SHP77 (cell line): Measurements from ENCODE around the gene KCNH5.
"Not testable (repeated sequence)": the region's sequence is repeated elsewhere in the genome, so short reads cannot be mapped to it uniquely, and the experiment has no call there.

Experiments
- DNase-seq, 2 experiments: peaks; one replicate each; lab custom pipeline; 2025; lab: John Stamatoyannopoulos, UW

The KCNH5 gene

DNA sequence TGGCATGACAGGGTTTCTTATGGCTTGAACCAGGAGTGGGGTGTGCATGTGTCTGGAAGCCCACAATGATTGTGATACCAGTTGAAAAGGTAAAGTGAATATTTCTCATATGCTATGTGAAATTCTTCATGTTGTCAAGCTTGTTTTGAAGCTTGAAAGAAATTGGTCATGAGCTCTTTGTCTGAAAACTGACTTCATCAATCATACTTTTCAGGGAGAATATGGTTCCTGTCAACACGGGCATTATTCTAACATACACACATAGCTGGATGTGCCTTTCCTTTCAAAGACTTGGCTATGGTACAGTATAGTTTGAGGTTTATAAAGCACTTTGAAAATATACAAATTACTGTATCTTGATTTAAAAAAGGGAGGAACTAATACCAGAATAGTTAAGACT, 158.8 kb downstream of the KCNH5 start:
- no peak for DNase-seq

DNA sequence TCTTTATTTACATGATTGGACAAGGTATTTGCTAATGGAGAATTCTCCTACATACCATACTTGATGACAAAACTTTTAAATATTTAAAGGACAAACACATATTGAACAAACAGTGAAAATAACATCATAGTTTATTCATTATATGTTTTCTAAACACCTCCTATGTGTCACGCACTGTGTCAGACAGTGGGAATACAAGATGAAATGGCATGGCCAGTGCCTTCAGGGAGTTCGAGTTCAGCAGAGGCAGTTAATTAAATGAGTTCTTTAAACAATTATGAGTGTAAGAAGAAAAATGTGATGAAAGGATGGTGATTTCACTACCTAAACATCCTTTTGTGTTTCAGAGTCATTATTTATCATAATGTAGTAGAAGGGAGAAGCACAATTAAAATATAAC, 159.8 kb downstream of the KCNH5 start:
- no peak for DNase-seq

DNA sequence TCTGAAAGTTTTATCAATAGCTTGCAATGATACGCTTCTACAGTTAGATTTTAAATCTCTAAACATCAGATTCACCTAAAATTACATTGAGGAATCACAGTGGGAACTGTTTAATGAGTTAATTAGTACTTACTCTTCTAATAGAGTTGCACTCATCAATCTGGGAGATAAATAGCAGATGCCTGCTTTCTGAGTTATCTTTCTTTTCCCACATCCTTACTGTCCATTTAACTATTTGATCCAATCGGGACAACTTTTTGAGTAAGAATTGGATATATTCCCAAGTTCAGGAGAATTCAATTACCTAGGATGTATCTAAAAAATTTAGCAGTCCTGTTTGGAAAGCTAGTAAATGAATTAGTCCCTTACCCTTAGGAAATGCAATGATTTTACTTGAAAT, 162.3 kb downstream of the KCNH5 start:
- DNase-seq, result no peak

DNA sequence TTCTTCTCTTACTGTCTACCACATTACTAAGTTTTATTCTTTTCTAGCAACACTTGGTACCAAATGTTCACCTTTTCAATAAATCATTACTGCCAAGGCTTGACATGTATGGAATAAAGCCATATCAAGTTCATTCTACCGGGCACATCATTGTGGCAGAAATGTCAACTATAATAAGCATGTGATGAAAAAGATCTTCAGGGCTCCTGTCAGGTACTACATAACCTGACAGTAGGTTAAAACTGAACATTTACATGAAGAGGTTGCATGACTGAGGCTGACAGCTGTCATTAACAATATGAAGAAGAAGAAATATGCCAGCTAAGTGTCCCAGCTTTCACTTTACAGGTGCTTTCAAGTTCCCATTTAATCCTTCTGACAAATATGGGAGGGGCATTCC, 178.9 kb downstream of the KCNH5 start:
- no peak for DNase-seq

DNA sequence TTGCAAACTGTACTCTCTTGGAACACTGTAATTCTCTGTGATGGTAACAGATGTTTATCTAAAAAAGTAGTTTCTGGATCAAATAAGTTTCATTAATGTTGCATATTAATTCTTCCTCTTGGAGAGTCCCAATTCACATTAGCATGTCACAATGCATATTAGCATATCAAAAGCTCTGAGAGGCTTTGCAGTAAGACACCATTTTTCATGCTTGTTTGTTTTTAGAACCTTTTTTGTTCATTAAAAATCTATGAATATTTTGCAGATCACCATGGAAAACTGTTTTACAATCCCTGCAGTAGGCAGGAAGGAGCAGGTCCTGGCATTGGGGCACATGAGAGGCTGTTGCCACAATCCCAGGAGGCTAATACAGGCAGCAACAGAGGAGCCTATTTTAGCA, 180.7 kb downstream of the KCNH5 start:
- DNase-seq, result no peak

DNA sequence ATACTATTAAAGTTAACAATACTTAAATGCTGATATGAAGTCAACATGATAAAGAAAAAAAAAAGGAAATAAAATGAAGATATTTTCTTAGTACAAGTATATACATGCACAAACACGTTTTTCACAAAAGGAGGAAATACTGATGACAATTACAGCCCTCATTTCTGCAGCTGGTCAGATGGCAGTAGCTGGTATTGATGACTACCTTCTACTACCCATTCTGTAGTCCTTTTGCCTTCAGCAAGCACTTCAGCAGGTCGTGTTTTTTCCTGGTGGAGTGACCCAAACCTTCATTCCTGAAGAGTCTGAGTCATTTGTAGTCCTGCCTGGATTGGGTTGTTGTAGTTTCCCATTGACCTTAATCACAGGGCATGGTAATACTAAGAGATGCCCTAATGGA, 187.2 kb downstream of the KCNH5 start:
- not testable (repeated sequence) for DNase-seq

DNA sequence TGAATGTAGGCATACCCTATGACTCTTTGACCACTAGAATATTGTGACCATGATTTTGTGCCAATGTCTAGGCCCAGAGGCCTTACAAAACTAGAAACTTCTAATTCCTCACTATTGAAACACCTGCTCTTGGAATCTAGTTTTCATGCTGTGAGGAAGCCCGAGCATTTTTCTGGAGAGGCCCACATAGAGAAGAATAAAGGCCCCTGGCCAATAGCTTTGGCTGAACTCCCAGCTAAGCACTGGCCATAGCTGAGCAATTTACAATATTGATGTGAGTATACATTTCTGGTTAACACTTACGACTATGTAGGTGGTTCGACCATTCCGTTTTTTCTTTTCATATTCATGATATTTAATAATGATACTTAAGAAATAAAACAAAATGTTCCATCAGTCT, 190.3 kb downstream of the KCNH5 start:
- no peak for DNase-seq

DNA sequence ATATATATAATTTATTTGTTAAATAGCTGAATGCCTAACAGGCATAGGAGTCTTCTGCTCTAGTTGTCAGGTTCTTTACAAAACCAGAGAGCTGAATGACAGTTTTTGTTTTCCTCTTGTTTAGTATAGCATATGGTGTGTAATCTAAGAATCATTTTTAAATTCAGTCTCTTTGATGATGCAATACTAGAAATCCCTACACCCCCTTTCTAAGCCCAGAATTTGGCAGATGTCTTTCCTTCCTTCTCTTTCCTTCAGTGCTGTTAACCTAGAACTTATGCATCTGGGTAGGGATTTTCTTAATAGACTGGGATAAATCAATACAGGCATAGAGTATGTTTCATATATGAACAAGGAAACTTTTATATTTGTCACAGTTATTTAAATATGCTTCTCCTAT, 198.1 kb downstream of the KCNH5 start:
- no peak for DNase-seq

DNA sequence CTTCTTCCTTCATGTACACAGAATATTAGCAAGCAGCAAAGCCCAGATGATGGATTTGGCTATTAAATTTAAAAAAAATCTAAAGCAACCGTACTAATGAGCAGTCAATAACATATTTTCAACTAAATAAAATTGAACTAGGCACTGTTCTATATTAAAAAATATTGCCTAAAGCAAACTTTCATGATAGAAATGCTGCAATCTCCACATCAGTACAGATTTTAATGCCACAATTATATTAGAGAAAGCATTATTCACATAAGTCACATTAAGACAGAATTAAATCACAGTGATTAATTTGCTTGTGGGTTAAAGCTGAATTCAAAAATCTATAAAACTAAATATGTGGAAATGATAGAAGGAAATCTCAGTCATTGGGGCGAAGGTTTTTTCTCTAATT, 200.7 kb downstream of the KCNH5 start:
- no peak for DNase-seq

DNA sequence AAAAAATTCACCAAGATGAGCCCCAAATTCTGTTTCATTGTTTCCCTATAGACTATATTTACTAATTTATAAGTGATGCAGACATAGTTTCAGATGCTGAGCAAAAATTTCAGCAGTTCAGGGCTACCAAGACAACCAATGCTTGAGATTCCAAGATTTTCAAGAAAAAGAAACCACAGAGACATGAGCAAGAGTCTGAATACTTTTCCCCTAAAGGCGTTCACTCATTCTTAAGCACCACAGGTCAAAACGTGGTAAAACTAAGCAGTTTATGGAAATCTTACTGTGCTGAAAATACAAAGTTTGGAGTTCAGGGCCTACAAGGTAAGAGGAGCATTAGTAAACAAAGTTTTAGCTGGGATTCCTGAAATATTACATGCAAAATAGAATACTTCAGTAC, 221.2 kb downstream of the KCNH5 start:
- DNase-seq, result no peak

DNA sequence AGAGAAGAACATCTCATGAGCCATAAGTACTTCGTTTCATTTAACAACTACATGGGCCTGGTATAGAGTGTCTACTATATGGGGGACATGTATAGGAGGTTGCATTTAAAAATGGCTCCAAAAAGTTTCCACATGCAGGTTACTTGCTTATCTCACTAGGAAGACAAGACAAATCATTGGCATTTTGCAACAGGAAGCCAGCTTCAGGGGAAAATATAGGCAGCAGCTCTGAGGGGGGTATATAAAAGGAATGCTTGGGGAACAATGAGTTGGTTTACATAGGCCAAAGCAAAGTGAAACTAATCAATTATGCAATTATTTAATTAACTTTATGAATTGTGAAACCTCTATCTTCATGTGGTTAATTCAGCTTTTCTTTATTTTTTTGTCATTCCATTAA, 225.3 kb downstream of the KCNH5 start:
- no peak for DNase-seq

DNA sequence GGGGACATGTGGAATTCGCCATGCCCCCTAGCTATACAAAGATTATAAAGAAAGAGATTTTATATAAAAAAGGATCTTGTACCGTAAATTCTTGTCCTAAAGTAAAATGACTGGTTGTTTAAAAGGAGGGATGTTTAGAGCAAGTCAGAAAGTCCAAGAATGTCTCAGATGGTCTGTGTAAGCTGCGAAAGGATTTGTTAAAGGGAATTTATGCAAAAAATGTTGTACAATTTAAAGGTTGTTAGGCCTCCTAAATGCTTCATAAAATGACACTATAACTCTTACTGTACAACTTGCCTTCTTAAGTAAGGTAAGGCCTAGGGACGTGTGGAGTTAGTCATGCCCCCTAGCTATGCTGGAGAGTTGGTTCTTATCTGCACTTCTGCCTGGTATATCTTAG, 237.6 kb downstream of the KCNH5 start:
- DNase-seq, result no peak

DNA sequence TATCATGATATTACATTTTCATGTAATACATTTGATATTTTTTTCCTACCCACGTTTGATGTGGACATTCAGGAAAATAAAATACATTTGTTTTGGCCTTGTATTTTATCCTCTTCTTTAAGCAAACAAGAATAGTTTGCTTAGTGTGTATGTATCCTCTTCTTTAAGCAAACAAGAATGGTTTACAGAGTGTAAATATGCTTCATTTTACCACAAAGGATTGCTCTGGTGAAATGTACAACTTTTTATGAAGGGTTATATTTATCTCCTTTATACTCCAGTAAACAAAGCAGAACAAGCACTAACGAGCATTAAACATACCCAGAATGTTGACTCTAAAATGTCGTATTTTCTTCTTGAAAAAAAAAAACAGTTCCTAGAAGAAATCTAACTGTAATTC, 244.7 kb downstream of the KCNH5 start:
- peak in 1 of 2 experiments; percentile 6 for DNase-seq

DNA sequence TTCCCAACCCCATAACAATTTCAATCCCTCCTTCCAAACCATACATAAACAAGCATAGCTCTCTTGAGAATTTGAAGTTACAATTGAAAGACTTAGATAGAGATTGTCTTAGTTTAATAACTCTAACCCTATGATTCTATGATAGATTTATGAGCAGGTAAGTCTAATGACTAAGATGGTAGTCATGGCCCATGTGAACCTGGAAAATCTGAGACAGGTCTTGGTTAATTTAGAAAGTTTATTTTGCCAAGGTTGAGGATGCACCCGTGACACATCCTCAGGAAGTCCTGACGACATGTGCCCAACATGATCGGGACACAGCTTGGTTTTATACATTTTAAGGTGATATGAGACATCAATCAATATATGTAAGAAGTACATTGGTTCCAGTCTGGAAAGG, 248.8 kb downstream of the KCNH5 start:
- DNase-seq, result no peak

DNA sequence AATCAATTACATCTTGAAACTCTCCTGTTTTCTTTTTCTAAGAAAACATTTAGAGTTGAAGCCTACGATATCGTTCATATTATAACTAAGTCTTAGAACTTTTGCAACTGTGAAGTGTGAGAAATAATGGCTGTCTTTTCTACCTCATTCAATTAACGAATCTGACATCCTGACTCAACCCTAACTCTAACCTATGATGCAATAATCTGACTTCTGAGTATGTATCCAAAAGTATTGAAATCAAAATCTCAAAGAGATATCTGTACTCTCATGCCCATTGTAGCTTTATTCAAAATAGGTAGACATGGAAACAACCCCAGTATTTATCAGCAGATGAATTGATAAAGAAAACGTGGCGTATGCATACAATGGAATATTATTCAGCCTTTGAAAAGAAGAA, 252.7 kb downstream of the KCNH5 start:
- DNase-seq, result no peak

DNA sequence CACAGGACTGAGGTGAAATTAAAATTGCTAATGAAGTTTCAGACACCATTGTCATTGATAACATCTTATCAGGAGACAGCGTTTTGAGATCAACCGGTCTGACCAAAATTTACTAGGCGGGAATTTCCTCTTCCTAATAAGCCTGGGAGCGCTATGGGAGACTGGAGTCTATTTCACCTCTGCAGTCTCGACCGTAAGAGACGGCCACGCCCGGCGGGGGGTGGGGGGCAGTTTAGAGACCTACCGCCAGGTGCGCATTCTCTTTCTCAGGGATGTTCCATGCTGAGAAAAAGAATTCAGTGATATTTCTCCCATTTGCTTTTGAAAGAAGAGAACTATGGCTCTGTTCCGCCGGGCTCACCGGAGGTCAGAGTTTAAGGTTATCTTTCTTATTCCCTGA, 263.9 kb downstream of the KCNH5 start:
- DNase-seq, result not testable (repeated sequence)

DNA sequence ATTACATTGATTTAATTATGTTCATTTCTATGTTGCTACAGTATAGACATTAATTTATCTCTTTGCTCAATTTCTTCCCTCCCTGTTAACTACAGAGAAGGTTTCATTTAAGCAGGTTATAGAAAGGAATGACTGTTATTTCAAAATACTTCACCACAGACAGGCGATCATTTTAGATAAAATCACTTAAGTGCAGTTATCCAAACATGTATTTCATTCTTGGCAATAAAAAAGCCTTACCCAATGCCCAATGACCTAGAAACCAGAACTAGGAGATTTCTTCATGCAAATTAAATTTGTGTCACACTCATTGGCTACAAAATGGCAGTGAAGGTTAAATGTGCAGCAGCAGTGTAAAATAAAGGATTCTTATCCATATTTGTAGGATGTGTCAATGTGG, 266.4 kb downstream of the KCNH5 start:
- DNase-seq, result no peak

DNA sequence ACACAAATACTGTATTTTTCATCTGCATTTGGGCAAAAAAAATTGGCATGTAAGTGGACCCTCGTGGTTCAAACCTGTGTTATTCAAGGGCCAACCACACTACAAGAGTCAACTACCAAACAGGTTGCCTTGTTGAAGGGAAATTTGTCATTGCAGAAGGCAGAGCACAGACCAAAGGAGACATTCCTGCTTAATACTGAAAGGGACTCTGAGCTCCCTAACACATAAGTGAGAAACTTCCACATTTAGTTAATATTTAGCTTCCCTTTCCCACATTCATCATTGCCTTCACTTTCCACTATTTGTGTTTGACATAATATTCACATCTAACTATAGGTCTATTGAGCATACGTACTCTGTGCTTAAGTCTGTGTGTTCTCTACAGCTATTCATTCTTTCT, 266.9 kb downstream of the KCNH5 start:
- DNase-seq, result no peak

DNA sequence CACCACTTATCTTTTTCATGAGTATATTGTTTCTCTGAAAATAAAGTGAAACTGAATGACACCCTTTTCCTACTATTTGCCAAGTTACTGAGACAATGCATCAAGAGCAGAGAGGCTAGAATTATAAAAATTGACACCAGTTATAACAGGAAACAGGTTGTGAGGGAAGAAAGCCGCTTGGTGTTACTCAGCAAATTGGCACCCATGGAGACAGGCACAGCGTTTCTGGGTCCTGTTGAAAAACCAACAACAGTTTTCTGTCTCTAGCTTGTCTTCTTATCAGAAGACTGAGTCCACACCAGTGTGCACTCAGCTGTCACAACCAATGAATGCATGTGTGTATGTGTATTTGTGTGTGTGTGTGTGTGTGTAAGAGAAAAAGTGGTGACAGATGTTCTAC, 267.7 kb downstream of the KCNH5 start:
- DNase-seq, result no peak

DNA sequence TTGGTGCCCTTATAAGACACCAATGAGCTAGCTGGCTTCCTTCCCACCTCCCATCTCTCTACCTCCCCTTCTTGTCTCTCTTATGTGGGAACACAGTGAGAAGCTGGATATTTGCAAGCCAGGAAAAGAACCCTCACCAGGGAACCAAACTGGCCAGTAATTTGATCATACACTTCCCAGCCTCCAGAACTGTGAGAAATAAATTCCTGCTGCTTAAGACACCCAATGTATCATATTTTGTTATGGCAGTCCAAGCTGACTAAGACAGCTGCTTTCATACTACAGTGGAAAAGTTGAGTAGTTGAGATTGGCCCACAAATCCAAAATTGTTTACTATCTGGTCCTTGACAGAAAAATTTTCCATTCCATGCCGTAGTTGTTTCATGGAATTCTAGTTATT, 269.0 kb downstream of the KCNH5 start:
- DNase-seq, result no peak

DNA sequence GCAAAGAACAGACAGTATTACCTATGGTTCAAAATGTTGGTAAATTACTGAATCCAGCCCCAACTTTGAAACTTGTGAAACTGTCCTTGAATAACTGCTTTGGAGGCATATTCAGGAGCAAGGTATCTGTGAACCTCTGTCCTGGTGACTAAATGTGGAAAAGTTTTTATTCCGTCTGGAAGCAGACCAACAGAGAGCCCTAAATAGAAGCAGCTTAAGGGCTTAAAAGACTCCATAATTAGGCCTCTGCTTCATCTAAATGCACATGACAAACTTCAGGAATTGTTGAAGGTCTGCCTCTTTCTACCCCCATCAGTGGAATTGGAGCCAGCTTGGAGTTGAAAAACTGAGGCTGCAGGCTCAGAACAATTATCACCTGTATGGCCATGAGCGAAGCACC, 276.5 kb downstream of the KCNH5 start:
- DNase-seq, result no peak

DNA sequence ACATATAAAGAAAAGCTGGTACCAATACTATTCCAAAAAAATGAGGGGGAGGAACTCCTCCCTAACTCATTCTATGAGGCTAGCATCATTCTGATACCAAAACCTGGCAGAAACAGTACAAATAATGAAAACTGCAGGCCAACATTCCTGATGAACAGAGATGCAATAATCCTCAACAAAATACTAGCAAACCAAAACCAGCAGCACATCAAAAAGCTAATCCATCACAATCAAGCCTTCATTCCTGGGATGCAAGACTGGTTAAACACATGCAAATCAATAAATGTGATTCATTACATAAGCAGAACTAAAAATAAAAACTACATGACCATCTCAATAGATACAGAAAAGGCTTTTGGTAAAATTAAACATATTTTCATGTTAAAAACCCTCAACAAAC, 281.3 kb downstream of the KCNH5 start:
- no peak for DNase-seq

DNA sequence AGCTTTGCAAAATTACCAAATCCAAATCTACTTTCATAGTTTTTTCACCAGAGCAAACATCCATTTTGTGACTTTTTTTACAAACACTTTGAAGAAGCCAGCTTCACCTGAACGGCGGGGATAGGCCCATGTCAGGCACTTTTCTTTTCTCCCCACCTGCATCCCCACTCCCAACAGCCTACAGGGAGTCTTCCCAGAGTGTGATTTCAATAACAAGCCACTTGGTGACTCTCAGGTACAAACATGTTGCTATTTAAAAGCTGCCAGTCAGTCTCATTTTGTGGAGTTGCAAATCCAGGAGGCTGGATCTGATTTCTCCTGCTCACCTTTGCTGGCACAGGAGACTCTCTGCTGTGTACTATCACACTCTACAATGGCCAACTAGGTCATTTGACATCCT, 285.5 kb downstream of the KCNH5 start:
- no peak for DNase-seq

DNA sequence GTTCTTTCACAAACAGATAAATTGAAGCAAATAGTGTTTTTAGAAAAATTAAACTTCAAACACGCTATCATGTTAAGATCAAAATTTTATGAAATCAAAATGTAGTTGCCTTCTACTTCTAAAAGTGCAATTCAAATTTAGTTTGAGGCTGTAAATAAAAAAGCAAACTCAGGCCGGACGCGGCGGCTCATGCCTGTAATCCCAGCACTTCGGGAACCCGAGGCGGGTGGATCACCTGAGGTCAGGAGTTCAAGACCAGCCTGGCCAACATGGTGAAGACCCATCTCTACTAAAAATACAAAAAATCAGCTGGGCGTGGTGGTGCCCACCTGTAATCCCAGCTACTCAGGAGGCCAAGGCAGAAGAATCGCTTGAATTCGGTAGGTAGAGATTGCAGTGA, 298.4 kb downstream of the KCNH5 start:
- not testable (repeated sequence) for DNase-seq

DNA sequence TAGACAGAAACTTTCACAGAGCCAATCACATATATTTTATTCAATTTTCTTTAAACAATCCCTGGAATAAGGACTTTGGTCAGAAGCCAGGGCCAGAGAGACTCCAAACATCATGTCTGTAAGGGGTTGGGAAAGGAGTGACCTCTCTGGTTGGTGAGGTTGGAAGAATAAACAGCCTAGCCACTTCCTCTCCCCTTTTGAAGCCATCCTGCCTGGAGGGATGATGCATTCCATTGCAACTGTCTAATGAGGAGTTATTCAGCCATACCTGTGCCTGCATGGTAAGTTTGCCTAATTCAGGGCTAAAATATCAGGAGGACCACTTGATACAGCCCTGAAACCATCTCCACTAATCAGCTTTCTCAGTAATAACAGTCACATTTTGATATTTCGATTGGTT, 299.8 kb downstream of the KCNH5 start:
- DNase-seq, result no peak
